BLaER1 treated with 17β-estradiol and CSF1 and Interleukin-3, amounts not matched to agents 10 nM and 100 nM (cell line): ENCODE data around the gene ERN2.
"Not testable (repeated sequence)": the region's sequence is repeated elsewhere in the genome, so short reads cannot be mapped to it uniquely, and the experiment has no call there.

Experiments used
- H3K27ac ChIP-seq, 11 experiments: shearing (Covaris generic); formaldehyde crosslinking; 2 replicates each; pipeline ENCODE4 v1.8.1; 2022
- H3K27me3 ChIP-seq, 11 experiments: shearing (Covaris generic); formaldehyde crosslinking; 2 replicates each; pipeline ENCODE4 v1.8.1; 2022
- H3K36me3 ChIP-seq, 11 experiments: shearing (Covaris generic); formaldehyde crosslinking; 2 replicates each; pipeline ENCODE4 v1.8.1; 2022
- H3K4me1 ChIP-seq, 10 experiments: shearing (Covaris generic); formaldehyde crosslinking; 2 replicates each; pipeline ENCODE4 v1.8.1; 2022
- H3K4me2 ChIP-seq, 11 experiments: shearing (Covaris generic); formaldehyde crosslinking; 2 replicates each; pipeline ENCODE4 v1.8.1; 2022
- H3K4me3 ChIP-seq, 10 experiments: shearing (Covaris generic); formaldehyde crosslinking; 2 replicates each; pipeline ENCODE4 v1.8.1; 2022
- H3K9ac ChIP-seq, 11 experiments: shearing (Covaris generic); formaldehyde crosslinking; 2 replicates each; pipeline ENCODE4 v1.8.1; 2022
- H3K9me3 ChIP-seq, 11 experiments: shearing (Covaris generic); formaldehyde crosslinking; replicated peaks in 1 of 11; 2 replicates each; pipeline ENCODE4 v1.8.1; 2022
- H4K20me1 ChIP-seq, 11 experiments: shearing (Covaris generic); formaldehyde crosslinking; 2 replicates each; pipeline ENCODE4 v1.8.1; 2022
- Cebpa-rat ChIP-seq, 11 experiments: shearing (Covaris generic); IDR thresholded peaks; 2 replicates each; pipeline ENCODE4 v1.8.1; 2022

The ERN2 gene

DNA sequence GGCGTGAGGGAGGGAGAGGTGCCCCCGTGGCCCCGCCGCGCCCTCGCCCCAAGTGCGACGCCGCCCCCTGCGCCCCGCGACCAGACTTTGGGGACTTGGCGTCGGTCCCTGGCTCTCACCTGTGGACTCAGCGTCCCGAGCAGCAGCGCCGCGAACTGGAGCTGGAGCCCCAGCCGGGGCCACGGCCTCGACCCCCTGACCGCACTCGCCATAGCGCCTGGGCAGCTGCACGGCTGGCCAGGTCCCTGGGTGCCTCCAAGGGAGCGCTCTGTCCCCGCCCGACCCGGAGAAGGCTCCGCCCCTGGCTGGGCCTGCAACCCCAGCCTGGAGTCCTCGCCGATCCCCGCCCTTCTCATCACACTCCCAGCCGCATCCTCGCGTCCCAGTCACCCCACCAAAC is at the start of gene ERN2:
ERN2 (minus strand) TSS at position 247 of the 400 bp plus-strand sequence; CDS start at position 212, 35 bp downstream.
- H3K4me2 ChIP-seq: no peak within 1 kb of the TSS
- peaks cover 11 to 28% (median 16%) of the 10 kb centered on the region in 11 experiments; a peak in 20 of 22 replicates for H3K9me3 ChIP-seq
- H3K4me1 ChIP-seq: no peaks in the 10 kb centered on the region
- no peak within 1 kb of the TSS for H3K27ac ChIP-seq
- TF ChIP-seq Cebpa-rat (IDR thresholded peaks at IDR 0.05): no peak
- H3K9ac ChIP-seq: no peak within 1 kb of the TSS
- no peak within 1 kb of the TSS for H3K4me3 ChIP-seq
- no peaks in the 10 kb centered on the region for H3K27me3 ChIP-seq
- no peaks in the 10 kb centered on the region for H4K20me1 ChIP-seq
- no peaks in the 10 kb centered on the region for H3K36me3 ChIP-seq

DNA sequence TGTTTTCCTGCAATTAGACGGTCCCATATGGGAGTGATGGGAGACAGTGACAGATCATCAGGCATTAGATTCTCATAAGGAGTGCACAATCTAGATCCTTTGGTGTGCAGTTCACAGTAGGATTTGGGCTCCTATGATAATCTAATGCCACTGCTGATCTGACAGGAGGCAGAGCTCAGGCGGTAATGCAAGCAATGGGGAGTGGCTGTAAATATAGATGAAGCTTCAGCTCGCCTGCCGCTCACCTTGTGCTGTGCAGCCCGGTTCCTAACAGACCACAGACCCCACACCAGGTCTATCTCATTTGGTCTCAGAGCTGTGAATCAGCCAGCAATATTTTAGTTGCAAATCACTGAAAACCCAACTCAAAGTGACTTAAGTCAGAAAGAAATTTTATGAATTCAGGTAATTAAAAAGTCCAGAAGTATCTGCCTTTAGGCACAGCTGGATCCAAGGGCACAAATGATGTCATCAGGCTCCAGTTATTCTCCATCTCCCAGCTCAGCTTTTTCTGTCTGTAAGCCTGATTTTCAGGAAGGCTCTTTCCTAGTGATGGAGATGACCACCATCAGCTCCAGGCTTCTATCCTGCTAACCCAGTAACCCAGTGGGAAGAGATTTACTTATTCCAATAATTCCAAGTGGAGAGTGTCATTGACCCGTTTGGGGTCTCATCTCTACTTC is 45.1 kb upstream of the ERN2 start:
- no peaks in the 10 kb centered on the region for H3K36me3 ChIP-seq
- no peak for TF ChIP-seq Cebpa-rat (IDR thresholded peaks at IDR 0.05)
- H3K9ac ChIP-seq: no peak overlapping the region
- no peaks in the 10 kb centered on the region for H4K20me1 ChIP-seq
- peaks cover 0 to 10% (median 5%) of the 10 kb centered on the region in 10 experiments; a peak in 11 of 20 replicates for H3K4me1 ChIP-seq
- peaks cover 13 to 32% (median 22%) of the 10 kb centered on the region in 11 experiments for H3K9me3 ChIP-seq
- no peak overlapping the region for H3K4me2 ChIP-seq
- H3K27me3 ChIP-seq: no peaks in the 10 kb centered on the region
- H3K27ac ChIP-seq: no peak overlapping the region
- no peak overlapping the region for H3K4me3 ChIP-seq

DNA sequence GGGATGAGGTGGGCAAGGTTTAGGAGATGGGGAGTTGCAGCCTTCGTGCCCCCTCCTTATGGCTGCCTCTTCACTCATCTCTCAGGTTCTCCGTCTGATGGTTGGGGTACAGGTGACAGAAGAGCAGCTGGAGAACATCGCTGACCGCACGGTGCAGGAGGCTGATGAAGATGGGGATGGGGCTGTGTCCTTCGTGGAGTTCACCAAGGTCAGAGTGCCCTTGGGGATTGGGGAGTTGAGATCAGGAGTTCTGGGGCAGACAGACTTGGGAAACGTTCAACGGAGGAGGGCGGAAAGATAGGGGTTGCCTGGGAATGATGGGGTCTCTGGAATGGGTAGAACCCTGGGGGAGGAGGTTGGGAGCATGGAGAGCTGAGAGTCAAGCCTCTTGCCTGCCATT is 44.1 kb upstream of the ERN2 start:
- Histone ChIP-seq H3K9ac (no peak overlapping the region), H3K27me3 (no peaks in the 10 kb centered on the region), H3K9me3 (peaks cover 13 to 32% (median 22%) of the 10 kb centered on the region in 11 experiments), H3K36me3 (no peaks in the 10 kb centered on the region), H3K4me3 (no peak overlapping the region), H3K4me1 (peaks cover 0 to 10% (median 5%) of the 10 kb centered on the region in 10 experiments; a peak in 11 of 20 replicates), H3K27ac (no peak overlapping the region), H3K4me2 (no peak overlapping the region), H4K20me1 (no peaks in the 10 kb centered on the region)
- TF ChIP-seq Cebpa-rat (IDR thresholded peaks at IDR 0.05): no peak

- H3K27me3 ChIP-seq: no peaks in the 10 kb centered on the region
- H3K36me3 ChIP-seq: no peaks in the 10 kb centered on the region
- no peak overlapping the region for H3K27ac ChIP-seq
- no peak overlapping the region for H3K9ac ChIP-seq
- H3K9me3 ChIP-seq: peaks cover 13 to 32% (median 22%) of the 10 kb centered on the region in 11 experiments
- no peak for TF ChIP-seq Cebpa-rat (IDR thresholded peaks at IDR 0.05)
- peaks cover 0 to 6% (median 4%) of the 10 kb centered on the region in 10 experiments; a peak in 11 of 20 replicates for H3K4me1 ChIP-seq
- no peak overlapping the region for H3K4me3 ChIP-seq
- H3K4me2 ChIP-seq: no peak overlapping the region
- no peaks in the 10 kb centered on the region for H4K20me1 ChIP-seq
Observed at GRCh38 chr16:23755484-23755809, 42.4 kb upstream of the ERN2 start.

- Histone ChIP-seq H3K9me3 (peaks cover 13 to 32% (median 22%) of the 10 kb centered on the region in 11 experiments), H3K36me3 (no peaks in the 10 kb centered on the region), H4K20me1 (no peaks in the 10 kb centered on the region), H3K4me3 (no peak within 1 kb of the TSS), H3K27ac (no peak within 1 kb of the TSS), H3K9ac (no peak within 1 kb of the TSS), H3K4me1 (no peaks in the 10 kb centered on the region; a peak in 1 of 20 replicates), H3K27me3 (no peaks in the 10 kb centered on the region), H3K4me2 (no peak within 1 kb of the TSS)
- TF ChIP-seq Cebpa-rat (IDR thresholded peaks at IDR 0.05): no peak
Observed at GRCh38 chr16:23754594-23755483, 41.8 kb upstream of the ERN2 start, which contains the start of gene CHP2. Gene CHP2, plus strand, starts transcription at chr16:23755026. Its CDS starts 24 bp downstream, at chr16:23755050.

DNA sequence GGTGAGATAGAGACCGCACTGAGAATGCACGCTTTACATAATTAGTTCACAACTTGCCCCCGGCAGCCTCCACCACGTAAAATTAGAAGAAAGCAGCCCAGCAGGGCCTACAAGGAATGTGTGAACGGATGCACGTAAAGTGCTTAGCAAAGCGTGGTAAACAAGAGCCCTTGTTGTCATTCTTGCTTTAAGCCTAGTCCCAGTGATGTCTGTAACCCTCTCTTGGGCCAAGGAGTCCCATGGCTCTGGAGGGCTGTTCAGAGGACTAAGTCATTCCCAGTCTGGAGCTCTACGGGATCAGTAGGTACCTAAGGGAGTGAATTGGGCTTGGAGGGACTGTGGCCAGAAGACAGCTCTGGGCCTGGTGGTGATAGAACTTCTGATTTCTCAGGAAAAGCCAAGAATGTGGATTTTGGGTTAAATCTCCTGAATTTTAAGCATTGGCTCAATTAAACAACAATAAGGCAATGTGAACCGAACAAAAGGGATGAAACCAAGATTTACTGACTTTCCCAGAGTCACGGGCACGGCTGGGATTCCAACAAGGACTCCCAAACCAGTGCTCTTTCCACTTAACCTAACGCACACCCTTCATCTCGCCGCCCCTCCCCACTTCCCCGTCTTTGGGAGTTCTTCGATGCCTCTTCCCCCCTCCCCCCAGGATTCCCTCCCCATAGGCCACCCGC is 41.0 kb upstream of the ERN2 start:
- H3K4me3 ChIP-seq: no peak overlapping the region
- no peak overlapping the region for H3K9ac ChIP-seq
- H3K9me3 ChIP-seq: peaks cover 13 to 32% (median 22%) of the 10 kb centered on the region in 11 experiments
- H3K4me1 ChIP-seq: no peaks in the 10 kb centered on the region
- H3K4me2 ChIP-seq: no peak overlapping the region
- no peaks in the 10 kb centered on the region for H3K36me3 ChIP-seq
- H4K20me1 ChIP-seq: no peaks in the 10 kb centered on the region
- no peak overlapping the region for H3K27ac ChIP-seq
- TF ChIP-seq Cebpa-rat (IDR thresholded peaks at IDR 0.05): no peak
- no peaks in the 10 kb centered on the region for H3K27me3 ChIP-seq

- H3K27ac ChIP-seq, H3K27me3 ChIP-seq, H3K4me1 ChIP-seq, H3K4me3 ChIP-seq, H3K36me3 ChIP-seq, H3K9ac ChIP-seq, H4K20me1 ChIP-seq, H3K4me2 ChIP-seq: not testable (repeated sequence)
- H3K9me3 ChIP-seq: peaks cover 13 to 26% (median 19%) of the 10 kb centered on the region in 11 experiments
Observed at GRCh38 chr16:23751053-23751452, 38.0 kb upstream of the ERN2 start.

GRCh38 chr16:23748630-23749029 is 35.6 kb upstream of the ERN2 start:
- H3K9me3 ChIP-seq: peaks cover 0 to 6% (median 0%) of the 10 kb centered on the region in 11 experiments; a peak in 2 of 22 replicates
- no peaks in the 10 kb centered on the region for H4K20me1 ChIP-seq
- no peak overlapping the region for H3K4me2 ChIP-seq
- no peak for TF ChIP-seq Cebpa-rat (IDR thresholded peaks at IDR 0.05)
- no peaks in the 10 kb centered on the region for H3K27me3 ChIP-seq
- H3K9ac ChIP-seq: no peak overlapping the region
- no peak overlapping the region for H3K27ac ChIP-seq
- no peak overlapping the region for H3K4me3 ChIP-seq
- H3K36me3 ChIP-seq: no peaks in the 10 kb centered on the region
- no peaks in the 10 kb centered on the region for H3K4me1 ChIP-seq

DNA sequence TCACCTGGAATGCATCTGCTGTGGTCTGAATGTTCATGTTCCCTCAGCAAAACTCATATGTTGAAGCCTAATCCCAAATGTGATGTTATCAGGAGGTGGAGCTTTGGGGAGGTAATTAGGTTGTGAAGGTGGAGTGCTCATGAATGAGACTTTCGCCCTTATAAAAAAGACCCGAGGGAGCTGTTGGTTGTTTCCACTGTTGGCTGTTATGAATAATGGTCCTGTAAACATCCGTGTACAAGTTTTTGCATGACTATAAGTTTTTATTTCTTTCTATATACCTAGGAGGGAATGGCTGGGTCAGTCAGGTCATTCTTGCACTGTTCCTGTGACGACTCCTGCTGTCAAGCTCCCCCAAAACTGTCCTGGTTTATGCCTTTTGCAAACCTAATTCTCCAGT is 32.2 kb upstream of the ERN2 start:
- H3K4me1 ChIP-seq: no peaks in the 10 kb centered on the region
- peaks cover 0 to 5% (median 0%) of the 10 kb centered on the region in 11 experiments; a peak in 2 of 22 replicates for H3K9me3 ChIP-seq
- H3K9ac ChIP-seq: no peak overlapping the region
- no peak for TF ChIP-seq Cebpa-rat (IDR thresholded peaks at IDR 0.05)
- no peak overlapping the region for H3K27ac ChIP-seq
- H3K4me2 ChIP-seq: no peak overlapping the region
- no peaks in the 10 kb centered on the region for H3K27me3 ChIP-seq
- H3K4me3 ChIP-seq: no peak overlapping the region
- H4K20me1 ChIP-seq: no peaks in the 10 kb centered on the region
- no peaks in the 10 kb centered on the region for H3K36me3 ChIP-seq
